Stimulated activated CD8-positive, alpha-beta memory T cell treated with anti-CD3 and anti-CD28 coated beads, Interleukin-4, amount 100 ng/mL, for 4 hours (primary cell): Measurements from ENCODE around the gene MGRN1.
A peak's percentile ranks its signal among the peaks of the same experiment; 100 is the strongest.

Source experiments
- DNase-seq, 2 donors: peaks; one replicate each; pipeline ENCODE4 v3.0.0-alpha.2; 2020; ENCODE audit warnings: low read depth in 2 of 2, low spot score in 1 of 2

Gene MGRN1

DNA sequence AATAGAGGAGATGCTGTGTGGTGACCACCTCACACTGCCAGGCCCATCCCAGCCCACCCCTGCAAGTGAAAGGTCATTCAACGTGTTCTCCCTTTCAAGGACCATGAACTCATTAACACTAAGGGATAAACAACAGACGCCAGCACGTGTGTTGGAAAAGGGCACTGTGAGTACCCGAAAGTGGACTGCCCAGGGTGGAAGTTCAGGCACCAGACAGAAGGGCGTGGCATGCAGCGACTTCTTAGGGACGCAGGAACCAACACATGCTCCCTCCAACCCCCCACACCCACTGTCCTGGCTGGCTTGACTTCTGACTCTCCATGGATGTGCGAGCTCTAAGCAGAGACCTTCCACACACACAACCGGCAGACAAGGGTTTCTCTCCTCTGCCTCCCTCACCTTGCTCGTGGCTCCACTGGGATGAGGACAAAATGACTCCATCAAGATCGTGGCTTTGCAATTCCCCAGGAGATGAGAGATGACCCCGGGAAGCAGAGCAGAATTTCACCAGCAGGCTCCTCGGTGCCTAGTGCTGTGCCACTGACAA, 20.9 kb upstream of the MGRN1 start:
- no peak for DNase-seq

DNA sequence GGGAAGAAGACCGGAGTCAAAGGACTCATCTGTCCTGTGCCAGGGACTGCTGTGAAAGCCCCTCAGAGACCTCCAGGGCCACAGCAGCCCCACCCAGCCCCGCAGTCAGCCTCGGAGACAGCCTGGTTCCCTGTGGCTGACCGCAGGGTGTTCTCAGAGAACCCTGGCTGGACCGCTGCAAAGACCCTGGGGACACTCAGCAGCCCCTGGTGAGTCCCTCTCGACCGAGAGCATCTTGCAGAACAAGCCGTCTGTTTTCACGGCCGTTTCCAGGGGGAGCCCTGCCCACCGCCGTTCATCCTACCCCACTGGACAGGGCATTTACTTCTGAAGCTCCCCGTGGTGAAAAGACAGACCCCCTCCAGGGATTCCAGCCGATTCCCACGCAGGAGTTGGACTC, 20.2 kb upstream of the MGRN1 start:
- DNase-seq, result no peak

DNA sequence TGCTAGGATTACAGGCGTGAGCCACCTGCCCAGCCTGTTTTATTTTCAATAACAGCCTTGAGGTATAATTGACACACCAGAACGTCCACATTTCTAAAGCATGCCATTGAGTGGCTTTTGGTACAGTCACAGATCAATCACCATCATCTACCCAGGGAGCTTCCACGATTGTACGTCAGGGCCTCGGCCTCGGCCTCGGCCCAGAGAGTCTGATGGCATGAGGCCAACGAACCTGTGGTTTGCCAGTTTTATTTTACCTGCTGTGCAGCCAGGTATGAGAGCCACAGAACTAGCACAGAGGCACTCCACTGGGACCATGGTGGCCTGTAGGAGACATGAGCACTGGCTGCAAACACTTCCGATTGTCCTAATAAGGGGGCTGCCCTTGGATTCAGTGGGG, 18.3 kb upstream of the MGRN1 start:
- no peak for DNase-seq

DNA sequence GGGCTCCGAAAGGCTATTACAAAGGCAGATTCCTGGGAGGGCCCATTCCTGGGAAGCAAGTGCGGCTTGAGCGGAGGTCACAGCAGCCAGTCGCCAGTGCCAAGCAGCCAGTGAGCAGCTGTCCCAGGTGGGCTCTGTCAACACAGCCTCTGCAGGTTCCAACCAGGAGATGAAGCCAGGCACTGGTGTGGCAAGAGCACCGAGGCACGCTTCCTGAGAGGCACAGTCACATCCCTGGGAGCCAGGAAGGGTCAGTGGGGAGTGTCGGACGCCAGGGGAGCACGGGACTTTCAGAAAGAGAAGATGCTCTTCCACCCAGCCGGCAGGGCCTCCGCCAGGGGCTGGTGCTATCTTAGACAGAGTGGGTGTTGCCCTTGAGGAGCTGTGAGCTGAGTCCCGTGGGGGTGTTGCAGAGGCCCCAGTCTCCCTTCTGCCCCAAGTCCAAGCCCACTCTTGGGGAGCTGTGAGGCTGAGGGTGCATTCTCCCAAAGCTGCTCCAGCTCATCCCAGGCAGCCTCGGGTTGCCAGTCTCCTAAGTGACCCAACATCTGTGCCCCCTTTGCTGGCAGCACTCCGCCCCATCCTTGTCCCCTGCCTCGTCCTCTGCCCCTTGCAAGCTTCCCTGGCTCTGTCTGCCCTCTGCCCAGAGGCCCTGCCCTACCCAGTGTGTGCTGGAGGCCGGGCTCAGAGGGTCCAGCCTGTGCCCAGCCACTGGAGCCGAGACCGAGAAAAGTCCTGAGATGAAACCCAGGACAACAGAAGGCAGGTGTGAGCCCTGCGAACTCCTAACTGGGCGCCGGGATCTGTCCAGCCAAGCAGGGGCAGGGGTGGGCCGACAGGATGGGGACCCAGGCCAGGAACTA, 16.6 kb upstream of the MGRN1 start:
- DNase-seq, result no peak

DNA sequence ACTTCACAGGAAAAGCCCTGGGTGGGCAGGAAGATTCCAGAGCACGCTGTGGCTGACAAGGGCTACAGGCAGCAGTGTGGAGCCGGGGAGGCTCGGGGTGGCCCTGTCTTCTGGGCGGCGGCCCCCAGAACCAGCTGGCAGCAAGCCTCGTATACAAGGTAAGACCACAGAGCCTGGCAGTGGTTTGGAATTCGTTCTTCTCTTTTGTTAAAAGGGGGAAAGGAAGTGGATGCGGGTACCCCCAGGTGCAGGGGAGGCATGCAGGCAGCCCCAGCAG, 16.0 kb upstream of the MGRN1 start:
- no peak for DNase-seq

DNA sequence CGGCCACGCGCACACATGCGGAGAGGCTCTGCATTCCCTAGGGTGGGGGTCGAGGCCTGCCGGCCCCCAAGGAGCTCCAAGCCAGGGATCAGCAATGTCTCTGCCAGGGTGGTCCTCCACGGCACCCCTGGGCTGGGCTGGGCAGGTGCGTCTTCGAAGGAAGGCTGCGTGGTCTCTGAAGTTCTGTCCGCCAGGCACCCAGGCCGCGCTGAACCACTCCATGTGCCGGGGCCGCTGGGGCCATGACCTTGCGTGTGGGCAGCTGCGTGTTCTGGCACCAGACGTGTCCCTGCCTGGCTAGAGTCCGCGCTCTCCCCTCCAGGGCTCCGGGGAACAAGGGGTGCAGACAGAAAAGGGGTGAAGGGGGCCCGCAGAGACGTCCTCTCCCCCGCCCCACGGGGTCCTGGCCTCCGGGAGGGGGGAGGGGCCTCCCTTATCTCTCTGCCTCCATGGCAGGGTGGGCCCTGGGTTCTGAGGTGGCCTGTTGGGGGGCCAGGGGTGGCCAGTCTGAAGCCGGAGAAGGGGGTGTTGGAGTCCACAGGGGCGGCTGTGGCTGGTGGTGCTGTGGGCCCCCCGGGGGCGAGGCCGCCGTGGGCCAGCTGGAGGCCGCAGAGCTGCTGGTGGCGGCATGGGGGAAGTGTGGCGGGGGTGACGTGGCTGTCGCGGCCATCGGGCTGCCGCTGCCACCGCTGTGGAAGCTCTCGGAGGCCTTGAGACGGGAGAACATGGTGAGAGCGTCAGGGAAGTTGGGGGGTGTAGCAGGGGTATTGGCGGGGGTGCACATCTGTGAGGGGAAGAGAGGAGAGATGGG, 15.2 kb upstream of the MGRN1 start:
- DNase-seq, result no peak

DNA sequence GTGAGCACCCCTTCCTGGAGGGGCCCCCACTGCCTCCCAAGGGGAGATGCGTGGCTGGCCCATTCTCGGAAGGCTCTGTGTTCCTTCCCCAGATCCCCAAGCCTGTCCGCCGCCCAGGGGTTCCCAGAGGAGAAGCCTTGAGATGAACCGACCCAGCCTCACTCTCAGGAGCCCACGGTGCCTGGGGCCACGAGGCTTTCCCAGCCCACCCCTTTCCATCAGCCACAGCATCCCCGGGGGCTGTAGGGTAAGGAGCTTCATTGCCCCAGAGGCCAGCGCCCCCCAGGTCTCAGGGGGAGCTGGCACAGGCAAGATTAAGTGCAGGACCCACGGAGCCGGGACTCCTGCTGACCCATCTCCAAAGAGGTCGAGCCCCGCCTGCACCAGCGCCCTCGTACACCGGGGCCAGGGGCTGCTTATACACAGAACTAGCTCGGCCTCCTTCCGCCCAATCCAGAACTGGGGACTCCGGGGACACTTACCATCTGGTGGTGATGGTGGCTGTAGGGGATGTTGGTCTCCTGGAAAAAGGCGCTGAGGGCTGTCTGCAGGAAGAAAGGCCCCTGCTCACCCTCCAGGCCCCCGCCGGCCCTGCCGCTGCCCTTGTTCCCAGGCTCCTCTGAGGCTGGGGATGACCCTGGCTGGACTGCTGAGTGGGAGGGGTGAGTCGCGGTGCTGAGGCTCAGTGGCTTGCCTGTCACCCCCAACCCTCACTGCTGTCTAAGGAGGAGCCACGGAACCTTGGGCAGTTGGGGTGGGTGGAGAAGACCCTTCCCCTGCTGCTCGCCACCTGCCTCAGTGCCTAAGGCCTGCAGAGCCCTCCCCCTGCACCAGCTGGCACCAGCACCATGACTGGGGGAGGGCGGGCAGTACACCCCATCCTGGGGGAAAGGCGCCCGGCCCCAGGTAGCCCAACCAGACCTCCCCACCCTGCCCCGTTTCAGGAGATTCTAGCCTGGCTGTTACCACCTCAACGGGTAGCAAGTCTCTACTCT, 14.3 kb upstream of the MGRN1 start:
- DNase-seq, result no peak

DNA sequence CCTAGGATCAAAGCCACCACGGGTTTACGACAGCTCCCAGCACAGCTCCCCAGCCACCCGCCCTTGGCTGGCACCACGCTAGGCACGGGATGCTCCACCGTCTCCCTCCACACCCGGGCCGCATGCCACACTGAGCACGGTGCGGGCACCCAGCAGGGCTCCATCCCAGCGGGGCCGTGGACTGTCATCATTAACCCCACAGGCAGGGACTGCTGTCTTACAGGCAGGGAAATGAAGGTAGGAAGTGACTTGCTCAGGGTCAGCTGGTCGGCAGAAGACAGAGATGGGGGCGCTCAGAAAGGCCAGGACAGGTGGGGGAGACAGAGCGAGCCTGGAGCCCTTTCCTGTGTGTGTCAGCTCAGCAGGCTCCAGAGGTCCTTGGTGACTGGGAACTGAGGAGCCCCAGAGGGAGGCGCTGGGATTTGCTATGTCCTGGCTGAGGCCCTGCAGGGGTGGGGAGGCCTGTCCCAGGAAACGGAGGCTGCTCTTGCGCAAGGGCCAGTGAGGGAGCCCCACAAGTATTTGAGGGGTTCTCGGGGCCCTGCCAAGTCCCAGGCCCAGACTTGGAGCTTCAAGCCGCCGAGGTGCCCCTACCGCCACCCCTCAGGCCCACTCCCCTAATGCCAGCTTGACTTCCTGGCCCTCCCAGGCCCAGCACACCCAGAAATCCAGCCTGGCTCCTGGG, 13.1 kb upstream of the MGRN1 start:
- no peak for DNase-seq

DNA sequence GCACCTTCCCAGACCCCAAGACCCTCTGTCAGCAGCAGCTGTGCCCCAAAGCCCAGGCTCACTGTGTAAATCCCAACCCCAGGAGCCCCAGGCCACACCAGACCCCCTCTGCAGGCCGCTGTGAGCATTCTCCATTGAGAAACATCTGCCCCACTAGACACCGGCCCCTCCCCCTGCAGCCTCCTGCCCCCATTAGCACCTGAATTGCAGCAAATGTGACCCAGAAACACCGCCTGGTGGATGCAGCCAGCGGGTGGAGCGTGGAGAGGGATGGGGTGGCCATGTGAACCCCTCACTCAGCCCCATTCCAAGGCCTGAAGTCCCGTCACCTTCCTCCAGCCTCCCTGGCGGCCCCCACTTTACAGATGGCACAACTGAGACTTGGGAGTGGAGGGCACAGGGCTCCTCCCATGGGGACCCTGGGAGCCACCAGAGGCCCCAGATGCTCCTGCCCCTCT, 12.1 kb upstream of the MGRN1 start:
- no peak for DNase-seq

DNA sequence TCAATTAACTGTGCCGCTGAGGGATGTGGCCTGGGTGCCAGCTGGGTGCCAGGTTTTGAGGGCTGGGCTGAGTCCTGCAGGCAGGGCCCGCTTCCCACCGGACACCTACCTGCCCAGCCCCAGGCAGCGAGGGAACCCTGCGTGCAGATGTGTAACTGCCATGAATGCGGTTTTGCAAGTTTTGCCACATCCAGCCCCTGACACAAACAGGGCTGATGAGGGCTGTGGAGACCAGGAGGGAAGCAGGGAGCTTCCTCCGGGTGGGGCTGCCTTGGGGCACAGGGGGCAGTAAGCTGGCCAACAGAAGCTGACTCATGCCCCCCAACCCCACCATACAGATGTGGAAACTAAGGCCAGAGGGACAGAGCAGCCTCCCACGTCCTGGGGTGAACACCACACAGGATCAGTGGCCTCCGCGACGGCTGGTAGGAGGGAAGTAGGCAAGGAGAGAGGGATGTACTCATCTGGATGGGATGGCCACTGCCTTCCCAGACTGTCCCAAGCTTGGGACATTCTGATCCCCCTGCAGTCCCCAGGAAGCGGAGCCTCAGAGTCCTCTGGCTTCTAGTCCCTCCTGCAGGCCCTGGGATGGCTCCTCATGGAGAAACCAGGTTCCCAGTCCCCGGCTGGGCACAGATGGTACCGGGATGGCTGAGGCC, 11.5 kb upstream of the MGRN1 start:
- DNase-seq, result no peak

DNA sequence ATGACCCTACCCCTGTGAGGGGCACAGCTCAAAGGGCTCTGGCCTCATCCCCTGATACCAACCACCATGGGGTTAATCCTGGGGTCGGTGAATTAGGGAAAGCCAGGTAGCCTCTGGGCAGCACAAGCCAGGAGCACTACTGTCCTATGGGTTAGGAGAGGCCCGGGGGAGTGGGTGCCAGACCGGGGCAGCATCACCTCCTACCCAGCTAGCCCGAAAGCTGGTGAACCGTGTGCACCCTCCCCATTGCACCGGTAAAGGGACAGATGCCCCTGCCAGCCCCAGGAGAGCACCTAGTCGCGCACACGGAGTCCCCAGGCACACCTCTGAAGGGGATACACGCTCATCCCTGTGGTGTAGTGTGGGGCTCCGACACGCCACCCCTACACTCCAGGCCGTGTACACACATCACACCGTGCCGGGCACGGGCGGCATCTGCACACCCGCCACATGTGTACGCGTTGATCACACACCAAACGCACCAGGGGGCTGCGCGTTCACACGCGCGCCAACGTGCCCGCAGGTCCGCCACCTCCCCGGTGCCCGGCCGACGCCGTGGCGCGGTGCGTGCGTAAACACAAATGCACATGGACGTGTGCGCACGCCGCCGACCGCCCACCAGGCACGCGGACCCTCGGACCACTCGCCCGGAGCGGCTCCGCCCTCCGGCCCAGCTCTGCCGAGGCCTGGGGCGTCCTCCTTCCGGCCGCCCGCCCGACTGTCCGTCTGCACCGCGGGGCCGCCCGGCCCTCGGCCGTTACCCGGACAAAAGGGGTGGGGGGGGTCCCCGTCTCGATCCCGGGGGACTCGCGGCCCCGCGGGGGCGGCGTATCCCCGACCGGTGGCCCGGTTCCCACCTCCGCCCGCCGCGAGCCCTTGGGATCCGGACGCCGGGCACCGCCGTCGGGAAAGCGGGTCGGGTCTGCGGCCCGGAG, 10.7 kb upstream of the MGRN1 start:
- DNase-seq, result no peak

DNA sequence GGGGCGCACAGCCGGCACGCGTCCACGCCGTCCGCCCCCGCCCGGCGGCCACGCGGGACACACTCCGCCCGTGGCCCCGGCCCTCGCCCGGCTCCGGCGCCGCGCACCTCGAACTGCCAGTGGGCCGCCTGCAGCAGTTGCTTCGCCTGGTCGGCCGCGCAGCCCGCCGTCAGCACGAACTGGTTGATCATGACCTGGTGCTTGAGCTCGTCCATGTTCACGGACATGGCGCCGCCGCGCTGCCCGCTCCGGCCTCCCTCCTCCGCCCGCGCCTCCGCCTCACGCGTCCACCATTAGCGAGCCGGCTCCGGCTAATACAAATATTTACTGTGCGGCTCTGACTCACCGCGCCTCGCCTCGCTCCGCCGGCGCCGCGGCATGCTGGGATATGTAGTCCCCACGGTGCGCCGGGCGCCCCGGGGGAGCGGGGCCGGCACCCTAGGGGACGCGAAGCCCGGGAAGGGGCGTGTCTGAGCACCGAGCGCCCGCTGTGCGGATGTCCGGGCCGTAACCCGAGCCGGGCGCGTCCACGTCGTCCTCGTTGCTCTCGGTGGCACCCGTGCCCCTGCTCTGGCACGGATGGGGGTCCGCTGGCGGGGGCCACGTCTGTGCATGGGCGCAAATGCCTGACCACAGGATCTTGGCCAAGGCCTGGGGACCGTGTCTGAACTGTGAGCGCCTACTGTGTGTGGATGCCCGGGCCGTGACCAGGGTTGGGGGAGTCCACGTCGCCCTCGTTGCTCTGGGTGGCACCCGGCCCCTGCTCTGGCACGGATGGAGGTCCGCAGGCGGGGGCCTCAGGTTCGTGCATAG, 9.8 kb upstream of the MGRN1 start, which contains the start of gene UBALD1:
TSS of gene UBALD1 (minus strand) at position 318 of the 813 bp plus-strand sequence. CDS start at position 227, 91 bp downstream.
- peak in 1 of 2 donors; percentile 58 for DNase-seq

DNA sequence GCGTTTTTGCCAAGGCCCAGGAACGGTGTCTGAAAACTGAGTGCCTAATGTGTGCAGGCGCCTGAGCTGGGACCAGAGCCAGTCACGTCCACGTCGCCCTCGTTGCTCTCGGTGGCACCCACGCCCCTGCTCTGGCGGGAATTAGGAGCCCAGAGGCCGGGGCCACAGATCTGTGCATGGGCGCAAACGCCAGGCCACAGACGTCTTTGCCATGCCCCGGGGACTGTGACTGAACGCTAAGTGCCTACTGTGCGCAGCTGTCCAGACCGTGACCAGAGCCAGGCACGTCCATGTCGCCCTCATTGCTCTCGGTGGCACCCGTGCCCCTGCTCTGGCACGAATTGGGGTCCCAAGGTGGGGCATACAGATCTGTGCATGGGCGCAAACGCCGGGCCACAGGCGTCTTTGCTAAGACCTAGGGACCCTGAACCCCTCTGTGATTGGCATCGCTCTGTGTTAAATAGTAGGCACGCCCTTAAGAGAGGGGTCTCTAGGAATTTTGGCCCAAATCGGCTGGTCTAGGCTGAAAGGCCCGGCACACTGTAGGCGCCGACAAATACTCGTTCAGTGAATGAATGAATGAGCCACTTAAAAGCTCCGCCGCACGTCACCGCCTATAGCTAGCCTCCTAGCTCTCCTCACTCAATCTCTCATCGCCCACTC, 9.1 kb upstream of the MGRN1 start:
- no peak for DNase-seq

DNA sequence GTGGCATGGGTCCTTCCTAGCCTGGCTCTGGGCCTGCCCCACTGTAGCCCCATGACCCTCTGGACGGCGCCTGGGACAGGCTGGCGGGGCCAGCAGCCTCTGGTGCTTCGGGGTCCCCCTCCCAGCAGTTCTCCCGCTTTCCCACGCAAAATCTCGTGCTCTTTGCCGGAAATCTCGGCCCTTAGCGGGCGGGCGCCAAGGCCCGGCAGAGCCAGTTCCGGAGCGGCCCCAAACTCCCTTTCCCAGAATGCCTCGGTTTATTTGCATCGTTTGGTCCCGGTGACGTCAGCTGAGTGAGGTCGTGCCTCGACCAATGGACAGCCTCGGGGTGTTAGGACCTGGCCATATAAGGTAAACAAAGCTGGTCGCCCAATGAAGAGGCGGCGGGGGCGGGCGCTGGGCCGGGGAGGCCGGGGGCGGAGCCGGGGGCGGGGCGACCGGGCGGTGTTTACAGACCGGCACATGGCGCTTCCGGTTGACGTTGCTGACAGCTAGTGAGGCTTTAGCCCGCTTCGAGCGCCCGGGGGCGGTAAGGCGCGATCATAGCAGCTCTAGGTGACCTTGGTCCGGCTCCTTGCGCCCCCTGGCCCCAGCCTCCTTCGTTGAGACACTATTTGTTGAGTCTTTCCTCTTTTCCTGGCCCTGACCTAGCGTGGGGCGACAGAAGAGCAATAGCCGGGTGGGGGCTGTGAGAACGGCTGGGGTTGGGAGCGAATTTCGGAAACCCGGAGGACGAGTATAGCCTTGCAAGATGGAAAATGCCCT, 8.4 kb upstream of the MGRN1 start:
- peak; percentile 97 to 99 for DNase-seq

DNA sequence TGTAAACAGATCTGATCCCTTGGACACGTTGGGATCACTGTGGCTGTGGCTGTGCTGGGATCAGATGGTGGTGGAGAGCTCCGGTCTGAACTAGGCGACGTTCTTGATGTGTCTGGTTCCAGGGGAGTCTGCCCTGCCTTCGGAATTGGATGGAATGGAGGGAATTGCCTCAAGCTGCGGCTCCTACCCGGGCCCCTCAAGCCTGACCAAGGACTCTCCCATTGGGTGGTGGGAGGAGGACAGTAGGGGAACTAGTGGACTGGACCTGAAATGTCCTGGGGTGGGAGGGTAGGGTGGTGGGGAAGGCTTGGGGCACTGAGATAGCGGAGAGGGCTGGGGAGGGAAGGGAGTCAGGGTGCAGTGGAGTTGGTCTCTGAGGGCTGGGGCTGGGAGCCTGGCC, 6.7 kb upstream of the MGRN1 start:
- DNase-seq, result no peak

DNA sequence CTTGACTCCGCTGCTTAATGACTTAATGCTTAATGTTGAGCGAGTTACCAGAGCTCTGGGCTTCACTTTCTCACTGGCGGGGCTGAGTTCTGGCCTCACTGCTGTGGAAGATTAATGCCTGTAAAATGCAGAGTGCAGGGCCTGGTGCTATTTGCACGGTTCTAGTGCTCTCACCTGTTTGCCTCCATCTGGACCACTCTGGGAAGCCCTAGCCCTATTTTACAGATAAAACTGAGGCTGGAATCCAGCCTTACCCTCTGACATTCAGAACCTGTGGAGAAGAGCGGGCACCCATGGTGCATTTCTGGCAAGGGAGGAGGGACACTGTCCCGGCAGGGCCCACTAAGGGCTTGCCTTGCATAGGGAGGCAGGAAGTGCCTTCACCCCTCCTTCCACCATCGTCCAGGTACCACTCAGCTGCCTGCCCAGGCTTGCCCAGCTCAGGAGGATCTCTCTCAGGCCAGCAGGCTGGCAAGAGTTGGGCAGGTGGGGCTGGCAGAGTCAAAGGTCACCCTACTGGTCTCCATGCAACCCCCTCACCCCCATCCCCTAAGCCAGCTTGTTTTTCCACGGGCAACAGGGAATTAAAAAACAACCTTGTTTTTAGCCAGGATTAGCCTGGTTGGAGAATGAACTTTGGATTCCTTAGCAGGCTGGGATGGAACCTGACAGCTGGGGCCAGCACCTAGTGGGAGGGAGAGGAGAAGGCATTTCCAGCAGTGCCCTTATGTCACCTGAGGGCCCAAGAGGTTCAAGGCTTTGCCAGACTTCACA, 5.8 kb upstream of the MGRN1 start:
- no peak for DNase-seq
